A172 (cell line): Measurements from ENCODE around the gene NSUN7. TPM values are rescaled to one million over a fixed set of nuclear protein-coding genes. Genes with fewer than 3 reads are reported as not detected.
A peak's percentile ranks its signal among the peaks of the same experiment; 100 is the strongest.

Source experiments
- DNase-seq: peaks from one replicate; pipeline ENCODE4 v3.0.0-alpha.2; 2015; ENCODE audit warnings: low spot score
- total RNA-seq: library from RNA; depleted of rRNA; stranded (reverse); fragments of >200 nt; shearing (Covaris generic); gene quantifications from 2 replicates; pipeline ENCODE4 v1.2.3, GENCODE V29; 2014

NSUN7 gene
- total RNA-seq, 1 experiment from 2014 or later, result 1.2 TPM

DNA sequence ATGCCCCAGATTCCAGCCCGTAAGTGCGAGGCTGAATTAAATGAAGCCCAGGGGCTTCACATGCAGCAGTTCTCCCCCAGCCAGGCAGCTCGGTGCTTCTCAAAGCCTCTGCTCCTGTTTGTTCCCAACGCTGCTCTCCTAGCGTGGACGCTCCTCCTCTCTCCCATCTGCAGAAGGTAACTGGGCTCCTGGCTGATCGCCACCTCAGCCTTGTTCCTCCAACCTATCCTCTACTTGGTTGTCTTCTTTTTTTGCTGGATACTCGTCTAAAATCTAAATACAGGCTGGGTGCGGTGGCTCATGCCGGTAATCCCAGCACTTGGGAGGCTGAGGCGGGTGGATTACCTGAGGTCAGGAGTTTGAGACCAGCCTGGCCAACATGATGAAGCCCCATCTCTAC, 70.3 kb downstream of the NSUN7 start:
- no peak for DNase-seq

DNA sequence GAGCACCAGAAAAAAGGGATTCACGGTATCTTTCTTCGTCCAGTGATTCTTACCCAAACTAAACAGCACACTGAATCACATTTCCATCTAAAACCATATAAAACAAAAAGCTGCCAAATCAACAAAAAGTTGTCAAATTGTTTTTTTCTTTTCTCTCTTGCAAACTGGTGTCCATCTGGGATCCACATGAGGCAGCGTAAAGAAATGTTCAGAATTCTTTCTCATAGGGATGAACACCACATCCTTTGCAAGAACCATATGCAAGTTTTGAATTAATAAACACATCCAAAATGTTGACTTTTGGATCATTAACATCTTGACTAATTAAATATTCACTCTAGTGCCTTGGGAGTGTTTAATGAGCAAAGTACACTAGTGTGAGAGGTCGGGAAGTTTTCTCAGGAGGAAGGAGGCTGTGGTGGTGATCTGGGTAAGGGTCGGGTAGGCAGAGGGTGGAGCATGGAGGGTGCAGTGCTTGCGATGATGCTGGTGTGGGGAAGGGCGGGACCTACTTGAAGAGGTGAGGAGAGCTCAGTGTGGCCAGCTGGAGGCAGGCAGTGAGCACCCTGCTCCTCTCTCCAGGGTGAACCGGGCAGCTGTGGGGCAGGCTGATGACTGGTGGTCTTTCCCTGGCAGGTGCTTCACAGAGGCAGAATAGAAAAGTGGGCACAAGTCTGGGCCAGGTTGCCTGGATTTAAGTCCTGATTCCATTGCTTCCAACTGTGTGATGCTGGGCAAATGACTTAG, 72.8 kb downstream of the NSUN7 start:
- DNase-seq, result no peak

DNA sequence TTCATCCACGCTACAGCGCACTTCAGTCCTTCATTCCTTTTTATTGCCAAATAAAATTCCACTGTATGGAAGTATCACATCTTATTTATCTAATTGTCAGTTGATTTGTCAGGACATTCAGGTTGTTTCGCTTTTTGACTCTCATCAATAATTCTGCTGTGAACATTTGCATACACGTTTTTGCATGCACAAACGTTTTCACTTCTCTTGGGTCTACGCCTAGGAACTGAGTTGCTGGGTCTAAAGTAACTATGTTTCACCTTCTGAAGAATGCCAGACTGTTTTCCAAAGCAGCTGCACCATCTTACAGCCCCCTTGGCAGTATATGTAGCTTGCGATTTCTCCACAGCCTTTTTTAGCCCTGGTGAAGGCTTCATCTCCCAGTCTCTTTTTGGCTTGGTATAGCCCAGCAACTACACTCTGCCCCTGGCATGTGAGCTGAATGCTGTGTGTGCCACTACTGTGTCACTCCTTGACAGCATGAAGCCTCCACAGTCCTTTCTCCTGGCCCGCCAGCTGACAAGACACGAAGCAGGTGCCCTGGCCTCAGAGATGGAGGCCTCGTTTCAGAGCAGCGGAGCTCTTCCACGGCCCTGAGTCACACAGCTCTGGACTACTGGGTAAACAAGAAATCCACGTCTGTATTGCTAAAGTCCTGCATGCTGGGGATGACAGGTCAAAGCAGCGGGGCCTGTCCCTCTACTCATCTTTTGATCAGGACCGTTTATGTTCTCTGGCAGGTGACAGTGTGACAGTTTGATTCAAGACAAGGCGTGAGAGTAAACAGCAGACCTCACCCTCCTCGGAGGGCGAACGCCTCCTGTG, 75.5 kb downstream of the NSUN7 start:
- no peak for DNase-seq

DNA sequence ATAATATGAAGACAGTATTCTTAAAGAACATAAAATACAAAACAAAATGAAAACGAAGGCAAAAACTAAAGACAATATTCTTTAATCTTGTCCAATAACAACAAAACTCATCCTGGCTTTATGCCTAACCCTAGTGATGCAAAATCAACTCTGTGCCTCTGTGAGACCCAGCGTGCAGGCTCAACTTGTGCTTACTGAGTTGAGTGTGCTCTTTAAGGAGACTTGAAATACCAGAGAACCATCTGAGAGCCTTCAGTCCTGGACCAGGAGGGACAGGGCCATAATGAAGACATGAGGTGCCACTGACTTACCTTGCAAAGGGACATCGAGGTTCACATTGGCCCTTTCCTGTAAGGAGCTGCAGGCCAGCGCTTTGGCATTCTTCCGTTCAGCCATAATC, 77.1 kb downstream of the NSUN7 start:
- DNase-seq, result no peak

DNA sequence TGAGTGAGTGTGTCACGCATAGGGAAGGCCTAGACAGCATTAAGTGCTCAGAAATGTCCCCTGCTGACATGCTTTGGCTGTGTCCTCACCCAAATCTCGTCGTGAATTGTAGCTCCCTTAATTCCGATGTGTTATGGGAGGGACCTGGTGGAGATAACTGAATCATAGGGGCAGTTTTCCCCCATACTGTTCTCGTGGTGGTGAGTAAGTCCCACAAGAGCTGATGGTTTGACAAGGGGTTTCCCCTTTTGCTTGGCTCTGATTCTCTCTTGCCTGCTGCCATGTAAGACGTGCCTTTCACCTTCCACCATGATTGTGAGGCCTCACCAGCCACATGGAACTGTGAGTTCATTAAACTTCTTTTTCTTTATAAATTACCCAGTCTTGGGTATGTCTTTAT, 78.0 kb downstream of the NSUN7 start:
- DNase-seq, result peak; percentile 26

DNA sequence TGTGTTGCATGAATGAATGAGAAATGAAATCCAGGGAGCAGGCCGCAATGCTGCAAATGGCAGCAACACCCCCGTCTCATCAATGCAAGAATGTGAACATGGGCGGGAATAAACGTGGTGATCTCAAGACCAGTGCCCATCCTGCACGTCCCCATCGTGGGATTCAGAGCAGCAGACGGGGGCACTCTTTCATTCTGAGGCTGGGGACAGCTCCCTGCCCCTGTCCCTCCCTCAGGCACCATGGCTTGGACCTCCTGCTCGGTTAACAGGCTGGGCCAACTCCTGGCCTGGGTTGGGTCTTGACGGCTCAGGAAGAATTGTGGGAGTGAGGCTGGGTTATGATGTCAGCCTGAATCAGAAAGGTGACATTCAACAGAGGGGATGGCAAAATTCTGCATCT, 78.9 kb downstream of the NSUN7 start:
- DNase-seq, result no peak

DNA sequence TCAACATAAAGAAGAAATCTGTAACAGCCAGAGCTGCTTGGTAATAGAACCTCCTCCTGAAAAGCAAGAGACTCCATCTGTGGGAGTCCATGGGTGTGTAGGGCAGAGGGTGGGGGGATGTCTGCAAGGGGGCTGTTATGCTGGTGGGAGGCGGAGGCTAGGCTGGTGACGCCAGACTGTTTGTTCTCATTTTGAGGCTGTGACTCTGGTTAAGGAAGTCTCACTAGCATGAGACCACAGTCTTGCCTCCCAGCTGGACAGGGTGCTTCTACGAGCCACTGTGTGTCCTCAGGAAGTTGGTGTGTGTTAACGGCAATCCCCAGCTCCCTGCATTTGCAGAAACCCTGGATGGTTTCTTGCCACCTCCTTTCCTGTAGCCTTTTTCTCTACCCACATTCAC, 79.8 kb downstream of the NSUN7 start:
- no peak for DNase-seq

DNA sequence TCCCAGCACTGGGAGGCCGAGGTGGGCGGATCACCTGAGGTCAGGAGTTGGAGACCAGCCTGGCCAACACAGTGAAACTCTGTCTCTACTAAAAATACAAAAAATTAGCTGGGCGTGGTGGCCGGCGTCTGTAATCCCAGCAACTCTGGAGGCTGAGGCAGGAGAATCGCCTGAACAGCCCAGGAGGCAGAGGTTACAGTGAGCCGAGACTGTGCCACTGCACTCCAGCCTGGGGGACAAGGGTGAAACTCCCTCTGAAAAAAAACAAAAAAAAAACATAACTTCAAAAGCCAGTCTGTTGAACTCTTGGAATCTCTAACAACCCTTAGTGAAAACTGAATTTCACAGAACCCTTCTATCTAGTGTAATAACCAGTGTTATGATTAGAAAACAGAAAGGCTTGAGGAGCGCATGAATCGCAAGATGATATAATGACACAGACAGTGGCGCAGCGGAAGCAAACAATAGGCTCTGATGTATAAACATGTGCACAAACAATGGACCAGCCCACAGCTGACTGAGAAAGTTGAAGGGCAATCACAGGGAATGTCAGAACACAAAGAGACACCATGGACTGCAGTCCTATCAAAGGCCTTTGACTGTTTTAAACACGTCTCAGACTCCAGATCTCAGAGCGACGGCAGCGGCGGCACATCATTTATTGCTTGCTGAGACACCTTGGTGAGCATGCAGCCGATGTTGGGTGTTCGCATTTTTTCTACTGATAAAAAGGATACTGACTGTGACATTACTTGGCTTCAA, 81.6 kb downstream of the NSUN7 start:
- DNase-seq, result no peak

DNA sequence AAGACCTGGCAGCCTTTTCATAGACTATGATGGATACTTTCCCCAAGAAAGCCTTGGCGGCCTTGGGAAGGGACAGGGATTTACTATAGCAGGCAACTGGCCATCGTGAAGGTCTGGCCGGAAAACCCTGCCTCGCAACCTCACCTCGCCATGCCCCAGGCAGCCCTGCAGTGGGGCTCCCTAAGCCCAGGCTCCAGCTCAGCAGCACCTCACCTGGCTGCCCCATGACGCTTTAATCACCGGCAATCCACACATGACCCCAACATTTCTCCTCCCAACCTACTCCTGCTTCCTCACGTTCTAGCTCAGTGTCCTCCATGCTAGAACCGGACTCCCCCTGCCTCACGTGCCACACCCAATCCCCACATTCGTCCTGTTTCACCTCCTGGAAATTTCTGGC, 82.4 kb downstream of the NSUN7 start:
- no peak for DNase-seq

DNA sequence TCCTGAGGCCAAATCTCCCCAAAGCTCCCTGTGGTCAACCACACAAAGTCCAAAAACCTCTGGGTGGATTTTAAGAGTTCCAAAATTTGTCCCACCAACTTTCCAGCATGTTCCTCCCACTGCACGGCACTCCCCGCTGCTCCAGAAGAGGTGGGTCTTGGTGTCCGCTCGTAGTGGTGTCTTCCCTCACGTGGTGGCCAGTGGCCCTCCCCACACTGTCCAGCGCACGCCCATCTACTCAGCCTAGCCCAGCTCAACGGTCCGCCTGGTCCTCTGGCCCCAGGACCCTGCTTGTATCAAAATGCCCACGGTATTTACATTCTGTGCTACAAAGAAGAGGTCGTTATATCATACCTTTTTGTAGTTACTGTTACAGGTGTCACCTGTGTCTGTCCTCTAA, 83.5 kb downstream of the NSUN7 start:
- no peak for DNase-seq

DNA sequence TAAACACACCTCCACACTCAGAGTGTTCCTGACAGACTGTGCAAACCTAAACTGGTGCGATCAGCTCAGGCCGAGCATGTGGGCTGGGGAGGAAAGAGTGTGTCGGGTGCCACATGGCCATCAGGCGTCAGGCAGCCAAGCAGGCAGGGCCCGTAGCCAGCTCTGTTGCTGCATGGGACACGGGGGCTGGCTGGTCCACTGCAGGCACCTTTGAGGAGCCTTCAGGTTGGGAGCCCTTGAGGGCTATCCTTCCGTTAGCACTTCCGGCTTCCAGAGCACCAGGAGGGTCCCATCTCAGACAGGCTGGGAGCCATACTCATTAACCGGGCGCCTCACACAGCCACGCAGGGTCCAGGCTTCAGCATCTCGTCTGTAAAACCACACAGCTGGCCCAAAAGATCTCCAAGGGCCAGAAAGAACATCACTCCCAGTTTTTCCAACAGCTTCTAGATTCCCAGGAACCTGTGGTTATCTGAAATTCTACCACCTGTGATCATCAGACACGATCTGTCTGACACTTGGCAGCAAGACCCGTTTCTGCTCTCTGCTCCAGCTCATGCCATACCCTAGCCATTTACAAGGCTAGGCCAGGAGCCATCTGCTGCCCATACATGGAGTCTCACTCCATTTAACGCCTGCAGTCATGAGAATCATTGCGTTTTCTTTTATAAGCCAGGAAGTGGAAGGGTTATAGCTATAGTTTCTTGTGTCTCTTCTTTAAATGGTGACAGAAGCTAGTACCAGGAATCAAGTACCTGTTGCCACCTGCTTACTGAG, 87.5 kb downstream of the NSUN7 start:
- no peak for DNase-seq

DNA sequence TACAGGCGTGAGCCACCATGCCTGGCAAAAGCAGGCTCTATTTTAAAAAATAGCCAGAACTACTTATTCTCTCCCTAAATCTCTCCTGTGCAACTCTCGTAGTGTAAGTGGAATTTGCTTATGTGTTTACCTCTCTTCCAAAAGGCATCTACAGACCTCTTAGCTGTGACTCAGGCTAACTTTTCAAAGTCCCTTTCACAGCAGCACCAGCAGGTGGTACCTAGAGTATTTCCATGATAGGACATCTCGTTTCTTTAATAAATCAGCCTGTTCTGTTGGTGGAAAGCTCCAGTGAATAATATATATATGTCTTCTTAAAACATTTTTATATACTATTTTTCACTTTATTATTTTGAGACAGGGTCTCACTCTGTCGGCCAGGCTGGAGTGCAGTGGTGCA, 89.0 kb downstream of the NSUN7 start:
- no peak for DNase-seq

DNA sequence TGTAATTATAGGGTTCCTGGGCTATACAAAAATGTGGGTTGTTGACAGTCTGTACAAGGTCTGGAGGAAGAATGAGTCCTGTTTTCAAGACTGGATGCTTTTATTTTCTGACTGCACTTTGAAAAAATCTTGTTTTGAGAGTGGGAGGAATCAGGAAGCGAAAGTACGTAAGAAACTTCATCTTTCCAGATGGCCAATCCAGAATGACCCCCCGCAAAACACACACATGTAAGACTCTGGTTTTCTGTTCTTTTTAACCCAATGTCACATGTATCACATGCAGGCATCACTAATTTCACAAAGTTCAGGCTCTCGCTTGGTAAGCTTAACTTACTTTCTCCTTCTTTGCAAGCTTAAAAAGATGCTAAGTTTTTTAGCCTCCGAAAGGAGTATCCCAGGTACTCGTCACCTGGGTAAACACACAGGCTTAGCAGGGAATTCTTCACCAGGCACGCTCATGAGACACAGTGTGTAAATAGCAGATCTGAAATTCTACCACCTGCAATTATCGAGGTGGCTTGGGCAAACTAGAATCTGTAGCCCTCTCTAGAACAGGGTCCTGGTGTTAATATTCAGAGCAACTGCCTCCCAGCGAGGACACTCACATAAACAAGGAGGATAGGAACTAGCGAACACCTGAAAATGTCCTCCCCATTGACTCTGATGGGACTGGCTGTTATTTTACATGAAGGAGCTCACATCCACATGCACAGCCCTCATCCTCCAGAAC, 90.7 kb downstream of the NSUN7 start:
- DNase-seq, result no peak

DNA sequence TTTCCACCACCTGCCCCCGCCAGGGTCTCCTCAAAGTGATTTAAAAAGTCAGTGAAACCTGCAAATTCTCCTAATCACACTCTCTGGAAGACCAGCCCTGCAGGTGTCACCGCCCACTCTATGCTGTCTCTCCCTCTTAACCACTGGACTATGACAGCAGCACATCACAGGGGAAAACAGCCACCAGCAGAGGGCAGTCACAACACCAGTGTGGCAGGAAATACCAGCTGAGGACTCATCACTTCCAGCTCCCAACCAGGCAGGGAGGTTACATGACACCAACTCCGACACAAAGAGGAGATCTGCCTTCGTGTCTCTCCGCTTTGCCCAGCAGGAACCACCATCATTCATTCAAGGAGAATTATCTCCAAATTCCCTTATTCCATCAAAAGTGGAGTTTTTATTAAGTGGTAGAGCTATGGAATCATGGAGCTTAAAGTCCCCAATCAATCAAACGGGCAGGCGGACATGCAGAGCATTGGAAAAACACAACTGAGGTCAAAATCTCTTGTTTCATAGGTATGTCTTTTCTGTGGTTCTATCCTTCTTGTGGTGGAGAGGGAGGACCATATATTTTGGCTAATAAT, 91.3 kb downstream of the NSUN7 start:
- peak; percentile 92 for DNase-seq

DNA sequence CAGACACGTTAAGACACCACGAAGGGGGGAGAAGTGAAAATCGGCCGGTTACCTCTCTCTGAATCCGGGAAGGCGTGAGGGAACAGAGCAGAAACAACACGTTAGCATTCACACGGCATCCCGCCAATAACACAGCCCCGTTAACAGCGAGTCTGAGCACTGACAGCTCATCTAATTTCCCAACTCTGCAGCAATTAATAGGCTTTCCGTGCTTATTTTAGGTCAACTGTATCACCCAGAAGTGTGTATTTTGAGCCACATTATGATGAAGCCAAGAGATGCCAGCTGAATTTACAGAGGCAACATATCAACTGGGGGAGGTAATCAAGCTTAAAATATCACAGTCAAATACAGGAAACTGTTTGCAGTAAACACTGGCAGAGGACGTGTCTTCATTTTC, 92.6 kb downstream of the NSUN7 start:
- DNase-seq, result no peak

DNA sequence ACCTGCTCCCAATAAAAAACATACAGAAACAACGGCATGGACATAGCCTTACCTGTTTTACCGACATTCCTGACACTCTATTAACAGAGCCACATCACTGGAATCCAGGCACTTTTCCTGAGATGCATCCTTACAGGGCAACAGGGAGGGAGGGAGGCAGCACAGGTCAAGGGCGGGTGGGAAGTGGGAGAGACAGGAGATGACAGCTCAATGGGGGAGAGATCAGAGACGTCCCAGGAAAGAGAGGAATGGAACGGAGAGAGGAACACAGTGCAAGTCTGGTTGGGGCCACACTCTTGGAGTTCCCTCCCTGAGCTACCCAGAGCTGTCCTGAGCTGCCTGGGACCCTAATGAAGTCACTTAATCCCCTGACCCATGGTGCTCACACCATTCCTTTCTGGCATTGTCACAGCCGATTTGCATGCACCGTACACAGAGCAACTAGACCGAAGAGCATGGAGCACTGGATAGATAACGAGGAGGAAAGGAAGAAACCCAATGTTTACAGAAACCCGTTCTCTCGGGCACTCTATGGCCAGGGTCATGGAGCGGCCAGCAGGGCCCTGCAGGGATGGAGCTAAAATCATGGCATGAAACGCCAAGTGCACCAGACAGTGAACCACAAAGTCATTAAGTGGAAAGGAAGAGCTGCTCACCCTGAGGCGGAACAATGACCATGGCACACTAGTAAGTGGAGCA, 93.1 kb downstream of the NSUN7 start:
- DNase-seq, result no peak

DNA sequence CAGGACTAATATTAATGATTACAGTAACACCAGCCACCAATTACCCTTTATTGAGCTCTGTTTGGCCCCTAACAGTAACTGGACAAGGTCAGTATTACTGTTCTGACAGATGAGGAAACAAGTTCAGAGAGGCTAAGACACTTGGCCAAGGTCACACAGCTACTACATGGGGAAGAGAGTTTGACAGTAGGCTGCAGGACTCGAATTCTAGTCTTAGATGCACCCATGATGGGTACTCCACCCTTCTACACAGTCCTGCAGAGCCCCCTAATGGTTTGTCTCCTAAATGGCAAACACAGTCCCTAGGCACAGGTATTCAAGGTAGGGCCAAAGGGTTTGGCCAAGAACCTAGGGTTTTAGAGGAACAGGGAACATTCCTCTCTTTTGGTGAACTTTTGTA, 93.9 kb downstream of the NSUN7 start:
- no peak for DNase-seq

DNA sequence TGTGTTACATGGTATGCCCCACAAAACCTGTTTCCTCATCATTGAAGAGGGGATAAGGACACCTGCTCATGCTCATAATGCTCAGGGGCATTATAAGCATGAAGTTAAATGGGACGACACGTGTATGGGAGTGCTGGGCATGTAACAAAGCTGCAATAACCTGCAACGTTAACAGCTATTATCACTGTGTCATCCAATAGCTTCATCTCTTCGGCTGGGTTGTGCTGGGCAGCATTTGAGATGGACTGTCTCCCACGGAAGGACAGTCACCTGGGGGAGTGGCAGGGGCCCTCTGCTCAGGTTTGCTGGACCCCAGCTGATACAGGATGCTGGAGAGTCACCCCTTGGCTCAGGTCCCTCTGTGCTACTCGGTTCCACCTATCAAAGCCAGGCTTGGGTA, 94.5 kb downstream of the NSUN7 start:
- no peak for DNase-seq

DNA sequence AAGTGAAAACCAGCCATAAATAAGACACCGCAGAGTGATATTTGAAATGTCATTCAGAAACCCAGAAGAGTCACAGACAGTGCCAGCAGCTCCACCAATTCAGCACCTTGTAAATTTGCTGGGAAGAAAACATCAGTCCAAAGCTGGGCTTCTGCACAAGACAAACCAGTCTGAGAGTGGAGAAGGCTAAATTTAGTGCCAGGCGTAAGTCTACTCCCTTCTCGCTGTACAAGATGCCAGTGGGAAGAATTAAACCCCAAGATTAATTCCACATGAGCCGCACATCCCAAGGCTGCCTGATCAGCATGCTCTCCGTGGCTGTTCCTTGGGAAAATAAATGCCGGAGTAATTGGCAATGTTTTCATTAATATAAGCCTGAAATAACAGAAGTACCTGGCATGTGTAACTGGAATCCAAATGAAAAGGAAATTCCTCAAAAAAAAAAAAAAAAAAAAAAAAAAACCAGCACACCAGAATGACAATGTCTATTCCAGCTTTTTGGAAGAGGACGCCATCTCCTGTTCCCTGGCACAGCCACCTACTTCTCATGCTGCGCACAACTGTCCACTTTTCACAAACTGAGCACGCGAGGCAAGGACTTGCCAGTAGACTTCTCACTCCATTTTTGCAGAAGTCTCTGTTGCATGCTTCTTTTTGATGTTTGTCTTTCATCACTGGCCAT, 95.5 kb downstream of the NSUN7 start:
- no peak for DNase-seq

DNA sequence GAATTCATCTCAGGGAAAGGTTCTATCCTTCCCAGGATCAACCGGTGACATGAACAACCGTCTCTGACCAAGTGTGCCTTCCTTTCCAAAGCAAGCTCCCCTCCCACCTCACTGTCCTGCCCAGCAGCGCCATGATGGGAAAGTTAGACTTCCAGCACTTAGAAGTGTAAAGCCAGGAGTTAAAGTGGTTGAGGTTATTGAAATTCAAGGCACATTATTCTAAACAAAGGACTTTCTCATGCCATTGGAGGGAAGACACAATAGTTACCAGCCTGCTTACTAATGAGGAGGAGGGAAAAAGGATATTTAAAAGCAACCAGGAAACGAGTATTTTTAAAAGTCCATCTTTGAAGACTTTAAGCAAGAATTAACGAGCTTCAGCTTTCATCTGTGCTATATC, 96.8 kb downstream of the NSUN7 start:
- DNase-seq, result no peak
